H1 (cell line): Measurements from ENCODE around the gene MYRF. TPM values are rescaled to one million over a fixed set of nuclear protein-coding genes. Genes with fewer than 3 reads are reported as not detected.

ENCODE experiments used
- CTCF ChIA-PET: fragments of 300-600 bp; sonication (Branson Sonifier 250); formaldehyde crosslinking; loops from one replicate; lab custom pipeline; 2021; ENCODE audit not compliant: partially characterized antibody; lab: Charles Lee
- POLR2A ChIA-PET: fragments of 300-600 bp; sonication (Branson Sonifier 250); formaldehyde crosslinking; loops from one replicate; lab custom pipeline; 2021; ENCODE audit warnings: inconsistent platforms; ENCODE audit not compliant: partially characterized antibody; lab: Charles Lee
- DNase-seq, 2 experiments: peaks; one replicate each; pipeline versions ENCODE4 v3.0.0 to v3.0.0-alpha.2; 2010 to 2022; ENCODE audit warnings: low spot score in 2 of 2, low read depth in 1 of 2, mixed read lengths in 1 of 2
- FAIRE-seq: peaks from 2 replicates; lab custom pipeline; 2011; peaks lifted over from hg19 to GRCh38; lab: Jason Lieb, UNC
- H2AFZ ChIP-seq: 2 replicates; pipeline ENCODE4 v1.8.1; 2012; ENCODE audit warnings: low read length, inconsistent platforms
- H2AK5ac ChIP-seq: 2 replicates; pipeline ENCODE4 v1.6.1; 2013; ENCODE audit warnings: low read depth, low read length
- H2BK120ac ChIP-seq: replicated peaks from 2 replicates; pipeline ENCODE3; 2013; ENCODE audit warnings: low read depth, low read length, inconsistent platforms
- H2BK12ac ChIP-seq: 2 replicates; pipeline ENCODE4 v1.6.1; 2013; ENCODE audit warnings: low read depth, low read length
- H2BK15ac ChIP-seq: 2 replicates; pipeline ENCODE4 v1.6.1; 2013; ENCODE audit warnings: low read length
- H2BK20ac ChIP-seq: 2 replicates; pipeline ENCODE4 v1.6.1; 2013; ENCODE audit warnings: low read length
- H2BK5ac ChIP-seq: 2 replicates; pipeline ENCODE4 v1.6.1; 2013; ENCODE audit warnings: low read depth, low read length
- H3K14ac ChIP-seq: 2 replicates; pipeline ENCODE4 v1.6.1; 2013; ENCODE audit warnings: inconsistent platforms; ENCODE audit not compliant: insufficient read length
- H3K18ac ChIP-seq: 2 replicates; pipeline ENCODE4 v1.6.1; 2013; ENCODE audit warnings: low read length; ENCODE audit errors: extremely low read depth
- H3K23ac ChIP-seq: 2 replicates; pipeline ENCODE4 v1.6.1; 2013; ENCODE audit warnings: inconsistent platforms; ENCODE audit not compliant: insufficient read length
- H3K23me2 ChIP-seq: 2 replicates; pipeline ENCODE4 v1.6.1; 2013; ENCODE audit warnings: low read depth, low read length
- H3K27ac ChIP-seq: 2 replicates; pipeline ENCODE4 v1.6.1; 2011; ENCODE audit warnings: low read depth, low read length, inconsistent platforms
- H3K27me3 ChIP-seq, 4 experiments: replicated peaks in 1 of 4; 1 replicate in 1 of 4; 2 replicates in 3 of 4; pipeline versions ENCODE4 v1.6.1 to v1.8.1; 2011 to 2013; ENCODE audit warnings: low read length in 3 of 4, mild to moderate bottlenecking in 3 of 4, inconsistent platforms in 2 of 4, mixed read lengths in 2 of 4, moderate library complexity in 1 of 4; ENCODE audit not compliant: control insufficient read depth in 3 of 4, insufficient read depth in 3 of 4; ENCODE audit errors: extremely low read depth in 1 of 4
- H3K36me3 ChIP-seq, 4 experiments: 2 replicates each; pipeline versions ENCODE4 v1.6.1 to v1.8.1; 2011 to 2013; ENCODE audit warnings: mild to moderate bottlenecking in 4 of 4, low read length in 3 of 4, moderate library complexity in 2 of 4, control low read depth in 1 of 4, inconsistent platforms in 1 of 4; ENCODE audit not compliant: insufficient read depth in 4 of 4, control insufficient read depth in 2 of 4
- H3K4ac ChIP-seq: replicated peaks from 2 replicates; pipeline ENCODE3; 2013; ENCODE audit warnings: low read length, low read depth, mixed read lengths, inconsistent platforms; ENCODE audit not compliant: insufficient read length
- H3K4me1 ChIP-seq, 4 experiments: replicated peaks in 1 of 4; 1 replicate in 1 of 4; 2 replicates in 3 of 4; pipeline versions ENCODE4 v1.6.1 to v1.8.1; 2011 to 2013; ENCODE audit warnings: low read length in 3 of 4, inconsistent platforms in 2 of 4, mixed read lengths in 1 of 4; ENCODE audit not compliant: insufficient read depth in 4 of 4, control insufficient read depth in 3 of 4
- H3K4me2 ChIP-seq, 2 experiments: 2 replicates each; pipeline versions ENCODE4 v1.6.1 to v1.8.1; 2011 to 2013; ENCODE audit warnings: low read depth in 2 of 2, low read length in 2 of 2, control low read depth in 1 of 2, inconsistent platforms in 1 of 2, mild to moderate bottlenecking in 1 of 2; ENCODE audit not compliant: insufficient read depth in 1 of 2
- H3K4me3 ChIP-seq, 4 experiments: fragments of 200-600, 300-600 bp in 1 of 4; sonication (generic), shearing (Covaris generic), sonication (Bioruptor Twin) in 1 of 4; 2 replicates each; pipeline versions ENCODE4 v1.5.1 to v1.8.1; 2011 to 2016; ENCODE audit warnings: low read length in 4 of 4, low read depth in 3 of 4, control low read depth in 2 of 4, inconsistent platforms in 2 of 4, mild to moderate bottlenecking in 2 of 4, mixed read lengths in 1 of 4, moderate library complexity in 1 of 4; ENCODE audit not compliant: insufficient read depth in 2 of 4; ENCODE audit errors: extremely low read depth in 1 of 4
- H3K56ac ChIP-seq: replicated peaks from 2 replicates; pipeline ENCODE3; 2013; ENCODE audit warnings: low read depth, mild to moderate bottlenecking, mixed read lengths, low read length, inconsistent platforms; ENCODE audit not compliant: insufficient read length
- H3K79me1 ChIP-seq: 2 replicates; pipeline ENCODE4 v1.6.1; 2013; ENCODE audit warnings: low read depth, low read length, control low read depth
- H3K79me2 ChIP-seq, 2 experiments: 2 replicates each; pipeline versions ENCODE4 v1.6.1 to v1.8.1; 2012 to 2013; ENCODE audit warnings: low read length in 2 of 2, mild to moderate bottlenecking in 2 of 2, inconsistent platforms in 1 of 2; ENCODE audit not compliant: insufficient read depth in 2 of 2, control insufficient read depth in 1 of 2
- H3K9ac ChIP-seq, 4 experiments: replicated peaks in 1 of 4; 1 replicate in 1 of 4; 2 replicates in 3 of 4; pipeline versions ENCODE4 v1.6.1 to v1.8.1; 2011 to 2013; ENCODE audit warnings: low read depth in 3 of 4, low read length in 3 of 4, control low read depth in 2 of 4, mild to moderate bottlenecking in 2 of 4, moderate library complexity in 2 of 4, inconsistent platforms in 1 of 4; ENCODE audit errors: extremely low read depth in 1 of 4
- H3K9me3 ChIP-seq, 2 experiments: 2 replicates each; pipeline versions ENCODE4 v1.6.1 to v1.8.1; 2012 to 2013; ENCODE audit warnings: mild to moderate bottlenecking in 2 of 2, moderate library complexity in 2 of 2, control low read depth in 1 of 2, inconsistent platforms in 1 of 2, low read depth in 1 of 2, low read length in 1 of 2, mixed read lengths in 1 of 2; ENCODE audit not compliant: insufficient read depth in 2 of 2
- H4K20me1 ChIP-seq, 2 experiments: replicated peaks in 1 of 2; 2 replicates each; pipeline versions ENCODE3 to v1.8.1; 2011 to 2013; ENCODE audit warnings: inconsistent platforms in 2 of 2, low read length in 2 of 2, mild to moderate bottlenecking in 1 of 2; ENCODE audit not compliant: insufficient read depth in 2 of 2, control insufficient read depth in 1 of 2
- H4K5ac ChIP-seq: 2 replicates; pipeline ENCODE4 v1.6.1; 2013; ENCODE audit warnings: low read length, low read depth, mixed read lengths, inconsistent platforms; ENCODE audit not compliant: insufficient read length
- H4K8ac ChIP-seq: 2 replicates; pipeline ENCODE4 v1.8.0; 2013; ENCODE audit warnings: mild to moderate bottlenecking, moderate library complexity, low read length, inconsistent platforms; ENCODE audit not compliant: insufficient read depth; ENCODE audit errors: extremely low read depth
- H4K91ac ChIP-seq: replicated peaks from 2 replicates; pipeline ENCODE3; 2013; ENCODE audit warnings: low read length, mixed read lengths, inconsistent platforms; ENCODE audit not compliant: insufficient read length
- WGBS, 2 experiments: shearing (Covaris generic) in 1 of 2; methylation state at CpG; one replicate each; pipeline versions ENCODE4 v1.1.6 to v1.1.7; 2013 to 2015; ENCODE audit warnings: low lambda C conversion rate in 2 of 2, mixed read lengths in 2 of 2, inconsistent platforms in 1 of 2, low coverage in 1 of 2, missing lambda C conversion rate in 1 of 2; ENCODE audit not compliant: insufficient replicate concordance in 2 of 2, insufficient coverage in 1 of 2, insufficient read length in 1 of 2; ENCODE audit errors: extremely low coverage in 1 of 2, missing lambda C conversion rate in 1 of 2; 5-methylcytosine and 5-hydroxymethylcytosine counted together
- polyA plus RNA-seq, 7 experiments: library from polyadenylated mRNA; depleted of rRNA in 3 of 7; stranded (reverse) in 5 of 7; unstranded in 2 of 7; fragments of >200 nt in 5 of 7; fragments of 200-250 nt in 2 of 7; gene quantifications; 1 replicate in 5 of 7; 2 replicates in 1 of 7; 4 replicates in 1 of 7; pipeline versions ENCODE4 v1.2.1 to v1.2.3, GENCODE V29; 2011 to 2013; ENCODE audit warnings: missing spikeins in 2 of 7, mixed read lengths in 2 of 7
- total RNA-seq: library from RNA; stranded (reverse); fragmentation: NEBNext Ultra II Directional; extraction: Animal tissue kit (Norgen Biotek cat#: 25700); gene quantifications from 2 replicates; pipeline ENCODE4 v1.2.1, GENCODE V29; 2021

Gene MYRF
- total and polyA plus RNA-seq, 2 of the 8 experiments (the other 6 are each of a cell fraction or from before 2014, with no cell fraction given): 6.0 to 6.1 TPM

GRCh38 chr11:61836193-61836592 lies 83.8 kb downstream of the MYRF start:
- Histone ChIP-seq H3K23me2 (no peaks in the 10 kb centered on the region), H3K23ac (no peak overlapping the region), H3K14ac (no peak overlapping the region), H3K4me2 (no peak overlapping the region), H3K9me3 (no peaks in the 10 kb centered on the region), H4K20me1 (peaks cover 17 to 46% of the 10 kb centered on the region in 2 experiments), H2BK120ac (no peak overlapping the region), H3K27ac (no peak overlapping the region), H3K4me1 (peaks cover 7 to 29% (median 18%) of the 10 kb centered on the region in 4 experiments), H2AK5ac (no peak overlapping the region), H3K4ac (no peak overlapping the region), H3K36me3 (peaks cover 21 to 44% (median 32%) of the 10 kb centered on the region in 4 experiments), H2AFZ (no peak overlapping the region), H4K8ac (peak overlapping the region; percentile 11; the same call in 1 of the 2 replicates), H4K91ac (no peak overlapping the region), H3K79me1 (peaks cover 26% of the 10 kb centered on the region), H2BK12ac (no peak overlapping the region), H2BK20ac (no peak overlapping the region), H3K9ac (no peak overlapping the region), H3K4me3 (no peak overlapping the region), H3K27me3 (no peaks in the 10 kb centered on the region; a peak in 1 of 7 replicates), H3K79me2 (peaks cover 8 to 64% of the 10 kb centered on the region in 2 experiments), H2BK5ac (no peak overlapping the region), H2BK15ac (no peak overlapping the region; the same call in 1 of the 2 replicates), H3K18ac (no peak overlapping the region), H3K56ac (no peak overlapping the region), H4K5ac (no peak overlapping the region)
- DNase-seq (no peak), FAIRE-seq (no peak)
- WGBS, 2 experiments: 94% methylated on average over 8 of the region's 8 CpGs; no CpG with 5 or more reads in 1 of the 2 experiments
- ChIA-PET CTCF (interaction anchor here (0.8 to 1.1 kb wide), 3 partner anchors 9 to 272 kb away, joined by 3 read pairs; no protein-coding TSS in a partner anchor), POLR2A (interaction anchor here (1.5 to 3.0 kb wide), 5 partner anchors 9 to 36 kb away, joined by 3 to 28 read pairs (median 6); no protein-coding TSS in a partner anchor)
